ENCODE results near the gene CEP135.

CEP135 gene

GRCh38 chr4:56082829-56083228 is 134.1 kb downstream of the CEP135 start:
- no peaks in the 10 kb centered on the region for H3K27me3 Mint-ChIP-seq
- no peak overlapping the region for H3K4me3 Mint-ChIP-seq
- no peak overlapping the region for H3K27ac Mint-ChIP-seq
- intact Hi-C loops (cut with micrococcal nuclease): no loop called here
- no peaks in the 10 kb centered on the region for H3K36me3 Mint-ChIP-seq (ENCODE audit: low read depth)
- H3K4me1 Mint-ChIP-seq (ENCODE audit: low read depth): no peaks in the 10 kb centered on the region
- H3K9me3 Mint-ChIP-seq: no peaks in the 10 kb centered on the region
